NCI-H2081 treated with DMSO at 0.1 percent for 48 hours (cell line): ENCODE measurements around the gene CDC14A.
"Not testable (repeated sequence)": the region's sequence is repeated elsewhere in the genome, so short reads cannot be mapped to it uniquely, and the experiment has no call there.

Experiments used
- DNase-seq: peaks from one replicate; lab custom pipeline; 2025; lab: John Stamatoyannopoulos, UW

CDC14A gene

GRCh38 chr1:100352267-100353070, at the start of gene CDC14A:
Gene CDC14A, plus strand, starts transcription at chr1:100352506. Its CDS starts 449 bp downstream, at chr1:100352955.
- DNase-seq: peak; percentile 26

- no peak for DNase-seq
Measured at GRCh38 chr1:100302739-100303138, 49.6 kb upstream of the CDC14A start.

DNA sequence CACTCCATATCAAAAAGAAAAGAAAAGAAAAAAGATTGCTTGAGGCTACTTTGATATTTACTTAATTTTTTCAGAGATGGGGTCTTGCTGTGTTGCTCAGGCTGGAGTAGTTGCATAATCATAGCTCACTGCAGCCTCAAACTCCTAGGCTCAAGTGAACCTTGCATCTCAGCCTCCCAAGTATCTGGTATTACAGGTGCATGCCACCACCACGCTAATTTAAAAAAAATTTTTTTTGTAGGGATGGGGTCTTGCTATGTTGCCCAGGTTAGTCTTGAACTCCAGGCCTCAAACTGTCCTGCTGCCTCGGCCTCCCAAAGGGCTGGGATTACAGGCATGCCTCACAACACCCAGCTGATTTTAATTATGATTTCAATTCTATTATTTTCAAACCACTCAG, 48.1 kb upstream of the CDC14A start:
- DNase-seq: no peak

DNA sequence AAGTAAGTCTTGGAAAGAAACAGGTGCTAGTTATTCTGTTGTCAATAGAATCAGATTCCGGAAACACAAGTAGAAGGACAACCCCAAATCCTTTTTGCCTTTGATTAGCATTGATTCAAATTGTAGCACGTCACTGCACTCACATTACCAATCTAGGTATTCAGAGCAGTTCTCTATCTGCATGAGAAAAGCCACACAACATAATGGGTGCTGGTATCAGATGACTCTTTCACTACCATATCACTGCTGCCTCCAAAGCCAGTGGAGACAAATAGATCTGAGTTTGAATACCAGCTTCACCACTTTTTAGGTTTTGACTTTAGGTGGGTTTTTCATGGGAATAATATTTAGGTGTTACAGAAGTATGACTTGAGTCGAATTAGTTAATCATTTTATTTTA, 47.4 kb upstream of the CDC14A start:
- DNase-seq: no peak

- no peak for DNase-seq
Measured at GRCh38 chr1:100305954-100306353, 46.4 kb upstream of the CDC14A start.

GRCh38 chr1:100306735-100307313, 45.5 kb upstream of the CDC14A start:
- DNase-seq: no peak

DNA sequence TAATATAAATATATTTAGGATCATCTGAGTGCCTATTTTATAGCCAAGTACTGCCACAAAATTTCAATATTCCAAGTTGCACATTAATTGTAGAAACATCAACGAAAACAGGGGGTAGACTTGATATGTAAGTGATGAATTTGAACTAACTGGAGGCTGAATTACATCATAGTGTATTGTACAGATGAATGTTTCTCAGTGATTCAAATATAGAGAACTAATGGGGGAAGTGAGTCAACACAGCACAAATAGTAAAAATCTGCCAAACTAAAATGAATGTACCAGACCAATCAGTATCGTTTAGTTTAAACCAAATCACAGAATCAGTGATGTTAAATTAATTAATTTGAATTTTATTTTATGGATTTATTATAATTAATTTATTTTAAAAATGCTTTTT, 43.5 kb upstream of the CDC14A start:
- DNase-seq: no peak

- no peak for DNase-seq
Measured at GRCh38 chr1:100309863-100310262, 42.4 kb upstream of the CDC14A start.

GRCh38 chr1:100313382-100313781, 38.9 kb upstream of the CDC14A start:
- DNase-seq: no peak

DNA sequence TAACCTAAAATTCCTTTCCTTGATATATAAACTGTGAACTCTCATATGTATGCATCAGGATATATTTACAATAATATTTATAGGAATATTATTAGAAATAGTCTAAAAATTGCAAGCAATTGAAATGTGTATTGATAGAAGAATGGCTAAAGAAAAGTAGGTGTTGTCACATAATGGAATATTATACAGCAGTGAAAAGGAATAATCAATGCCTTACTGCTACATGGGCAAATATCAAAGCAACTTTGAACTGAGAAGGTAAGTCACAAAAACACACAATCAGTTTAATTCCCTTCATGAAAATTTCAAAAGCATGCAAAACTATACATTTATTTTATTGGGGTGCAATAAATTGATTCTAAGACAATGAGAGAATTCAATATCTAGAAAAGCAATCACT, 35.7 kb upstream of the CDC14A start:
- no peak for DNase-seq

DNA sequence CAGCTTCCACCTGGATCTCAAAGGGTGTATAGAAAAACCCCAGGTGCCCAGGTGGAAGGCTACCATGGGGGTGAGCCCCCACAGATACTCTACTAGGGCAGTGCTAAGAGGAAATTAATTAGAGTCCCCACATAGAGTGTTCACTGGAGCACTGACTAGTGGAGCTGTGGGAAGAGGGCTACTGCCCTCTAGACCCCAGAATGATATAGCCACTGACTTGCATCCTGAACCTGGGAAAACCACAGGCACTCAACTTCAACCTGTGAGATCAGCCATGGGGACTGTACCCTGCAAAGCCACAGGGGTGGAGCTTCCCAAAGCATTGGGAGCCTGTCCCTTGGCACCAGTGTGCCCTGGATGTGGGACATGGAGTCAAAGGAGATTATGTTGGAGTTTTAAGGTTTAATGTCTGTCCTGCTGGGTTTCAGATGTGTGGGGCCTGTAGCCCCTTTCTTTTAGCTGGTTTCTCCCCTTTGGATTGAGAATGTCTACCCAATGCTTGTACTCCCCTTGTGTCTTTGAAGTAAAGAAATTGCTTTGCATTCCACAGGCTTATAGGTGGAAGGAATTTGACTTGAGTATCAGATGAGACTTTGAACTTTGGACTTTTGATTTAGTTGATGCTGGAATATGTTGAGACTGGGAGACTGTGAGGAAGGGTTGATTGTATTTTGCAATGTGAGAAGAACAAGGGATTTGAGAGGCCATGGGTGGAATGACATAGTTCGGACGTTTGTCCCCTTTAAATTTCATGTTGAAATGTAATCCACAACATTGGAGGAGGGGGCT, 31.8 kb upstream of the CDC14A start:
- no peak for DNase-seq

DNA sequence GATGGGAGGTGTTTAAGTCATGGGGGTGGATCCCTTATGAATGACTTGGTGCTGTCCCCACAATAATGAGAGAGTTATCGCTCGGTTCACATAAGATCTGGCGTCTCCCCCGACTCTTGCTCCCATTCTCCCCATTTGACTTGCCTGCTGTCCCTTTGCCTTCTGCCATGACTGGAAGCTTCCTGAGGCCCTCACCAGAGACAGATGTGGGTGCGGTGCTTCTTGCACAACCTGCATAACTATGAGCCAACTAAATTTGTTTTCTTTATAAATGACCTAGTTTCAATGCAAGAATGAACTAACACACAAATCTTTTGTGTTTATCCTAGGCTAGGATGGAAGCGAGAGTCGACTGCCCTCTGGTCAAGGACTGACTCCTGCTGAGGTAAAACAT, 31.2 kb upstream of the CDC14A start:
- DNase-seq: no peak

GRCh38 chr1:100321506-100321905, 30.8 kb upstream of the CDC14A start:
- no peak for DNase-seq

DNA sequence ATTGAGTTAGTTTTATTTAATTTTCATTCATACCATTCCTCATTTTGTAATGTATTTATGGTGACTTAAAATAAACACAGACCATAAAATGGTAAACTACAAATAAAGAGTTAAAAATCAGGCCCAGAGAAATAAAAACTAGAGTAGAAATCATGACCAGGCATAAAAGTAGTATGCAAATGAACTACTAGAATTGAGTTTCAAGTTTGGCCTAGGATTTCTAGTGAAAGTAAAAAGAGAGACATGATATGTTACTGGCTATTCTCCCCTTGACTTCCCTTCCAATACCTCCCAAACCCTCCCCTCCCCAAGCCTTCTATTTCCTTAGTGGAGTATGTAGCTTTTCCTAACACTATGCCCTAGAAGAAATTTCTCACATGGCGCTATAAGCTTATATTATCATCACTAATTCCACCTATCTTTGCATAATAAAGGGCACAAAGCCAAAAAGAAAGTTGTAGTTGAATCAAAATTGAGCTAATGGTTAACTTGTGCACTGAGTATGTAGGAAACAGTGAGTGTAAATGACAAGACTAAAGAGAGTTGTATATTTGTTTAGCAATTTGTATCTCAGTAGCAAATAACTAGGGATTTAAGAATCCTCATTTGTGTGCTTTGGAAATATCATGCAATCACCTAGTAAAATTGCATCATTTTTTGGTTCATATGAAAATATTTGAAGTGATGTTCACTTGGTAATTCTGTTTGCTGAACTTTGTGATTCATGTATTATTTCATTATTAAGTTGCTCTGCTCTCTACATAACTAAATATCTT, 29.7 kb upstream of the CDC14A start:
- no peak for DNase-seq

DNA sequence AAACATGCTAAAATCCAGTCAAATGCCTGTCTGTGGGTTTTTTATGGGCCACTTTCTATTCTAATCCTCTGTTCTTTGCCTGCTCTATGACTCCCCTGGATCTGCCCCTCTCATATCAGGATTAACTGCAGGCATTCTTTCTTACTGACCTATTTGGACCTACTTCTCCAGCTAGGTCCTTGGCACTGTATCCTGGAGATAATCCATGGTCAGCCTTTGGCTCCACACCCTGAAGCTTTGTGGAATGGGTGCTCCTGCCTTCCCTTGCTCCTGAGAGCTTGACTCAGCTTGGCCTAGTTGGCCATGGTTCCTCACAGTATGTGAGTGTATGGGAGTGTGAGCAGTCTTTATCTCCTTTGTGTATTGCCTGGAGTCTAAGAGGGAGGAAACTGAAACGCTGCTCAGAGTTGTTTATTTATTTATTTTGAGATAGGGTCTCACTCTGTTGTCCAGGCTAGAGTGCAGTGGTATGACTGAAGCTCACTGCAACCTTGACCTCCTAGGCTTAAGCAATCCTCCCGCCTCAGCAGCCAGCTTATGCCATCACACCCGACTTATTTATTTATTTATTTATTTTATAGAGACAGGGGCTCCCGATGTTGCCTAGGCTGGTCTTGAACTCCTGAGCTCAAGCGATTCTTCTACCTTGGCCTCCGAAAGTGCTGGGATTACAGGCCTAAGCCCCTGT, 28.7 kb upstream of the CDC14A start:
- DNase-seq: no peak

GRCh38 chr1:100325415-100326324, 26.6 kb upstream of the CDC14A start:
- no peak for DNase-seq

DNA sequence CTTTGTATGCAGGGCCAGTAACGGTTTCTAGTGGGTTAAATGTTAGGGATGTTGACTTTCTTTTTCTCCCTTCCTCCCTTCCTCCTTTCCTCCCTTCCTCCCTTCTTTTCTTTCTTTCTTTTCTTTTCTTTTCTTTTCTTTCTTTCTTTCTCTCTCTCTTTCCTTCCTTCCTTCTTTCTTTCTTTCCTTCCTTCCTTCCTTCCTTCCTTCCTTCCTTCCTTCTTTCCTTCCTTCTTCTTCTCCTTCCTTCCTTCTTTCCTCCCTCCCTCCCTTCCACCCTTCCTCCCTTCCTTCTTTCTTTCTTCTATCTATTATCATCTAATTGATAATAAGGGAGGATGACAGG, 26.0 kb upstream of the CDC14A start:
- not testable (repeated sequence) for DNase-seq

DNA sequence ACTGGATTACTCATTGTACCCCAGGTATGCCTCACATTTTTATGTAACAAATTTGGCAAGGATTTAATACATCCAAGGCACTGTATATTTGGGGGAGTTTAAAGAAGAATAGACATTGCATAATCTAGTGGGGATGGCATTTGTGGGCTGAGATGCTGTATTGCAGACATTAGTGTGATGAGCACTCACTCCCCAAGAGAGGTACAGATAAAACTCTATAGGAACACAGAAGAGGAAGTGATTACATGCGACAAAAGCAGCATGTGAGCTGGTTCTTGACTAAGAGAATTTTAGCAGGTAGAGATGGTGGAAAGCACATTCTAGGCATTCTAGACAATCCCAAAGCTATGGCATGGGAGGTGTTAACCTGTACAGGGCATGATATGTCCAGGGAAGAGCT, 24.2 kb upstream of the CDC14A start:
- no peak for DNase-seq

- not testable (repeated sequence) for DNase-seq
Measured at GRCh38 chr1:100331146-100331545, 21.2 kb upstream of the CDC14A start.

DNA sequence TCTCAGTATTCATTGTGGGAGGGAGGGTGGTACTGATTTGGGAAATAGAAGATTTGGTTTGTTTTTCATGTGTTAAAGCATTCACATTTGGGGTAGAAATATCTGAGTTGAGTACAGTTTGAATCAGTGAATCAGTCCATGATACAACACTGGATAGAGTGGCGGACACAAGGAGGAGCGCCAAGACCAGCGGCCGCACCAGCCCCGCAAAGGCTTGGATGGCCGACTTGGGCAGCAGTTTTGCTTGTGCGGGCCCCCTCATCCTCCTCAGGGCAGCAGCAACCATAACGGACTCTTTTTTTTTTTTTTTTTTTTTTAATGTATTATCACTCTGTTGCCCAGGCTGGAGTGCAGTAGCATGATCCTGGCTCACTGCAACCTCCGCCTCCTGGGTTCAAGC, 20.0 kb upstream of the CDC14A start:
- DNase-seq: no peak

DNA sequence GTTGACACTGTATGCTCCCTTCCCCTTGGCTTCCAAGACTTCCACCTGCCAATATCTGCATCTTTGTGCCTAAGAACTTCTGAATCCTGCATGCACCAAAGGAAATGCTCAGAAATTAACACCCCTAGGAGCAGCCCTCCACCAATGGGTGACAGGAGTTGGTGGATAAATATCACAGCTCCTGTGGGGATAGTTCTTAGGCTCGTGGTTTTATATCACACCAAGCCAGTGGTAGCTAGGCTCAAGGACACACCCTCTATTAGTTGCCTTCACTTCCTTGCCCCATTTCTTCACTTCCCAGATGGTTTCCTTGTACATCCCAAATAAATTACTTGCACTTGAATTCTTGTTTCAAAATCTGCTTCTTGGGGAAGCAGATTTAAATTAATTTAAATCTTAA, 16.9 kb upstream of the CDC14A start:
- DNase-seq: no peak
